Measurements from ENCODE around the gene ACTC1.

DNA sequence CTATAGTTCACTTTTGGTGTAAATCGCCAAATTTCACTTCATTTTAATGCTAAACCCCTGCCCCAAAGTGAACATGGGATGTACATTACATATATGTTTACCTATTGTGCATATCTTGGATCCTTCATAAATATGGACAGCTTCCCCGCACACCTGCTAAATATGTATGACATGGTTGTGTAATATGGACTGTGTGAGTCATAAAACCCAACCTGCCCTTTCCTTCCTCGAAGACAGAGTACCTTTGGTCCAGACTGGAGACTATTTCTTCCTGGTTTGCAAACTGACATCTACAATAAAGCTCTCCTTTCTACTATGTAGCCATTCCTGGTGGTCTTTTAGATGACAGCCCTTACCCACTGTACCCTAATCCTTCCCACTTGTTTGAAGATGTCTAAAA is 12.4 kb downstream of the ACTC1 start:
- no peak for TF ChIP-seq POLR2A (IDR thresholded peaks at IDR 0.05)
- TF ChIP-seq, protein P1, sequence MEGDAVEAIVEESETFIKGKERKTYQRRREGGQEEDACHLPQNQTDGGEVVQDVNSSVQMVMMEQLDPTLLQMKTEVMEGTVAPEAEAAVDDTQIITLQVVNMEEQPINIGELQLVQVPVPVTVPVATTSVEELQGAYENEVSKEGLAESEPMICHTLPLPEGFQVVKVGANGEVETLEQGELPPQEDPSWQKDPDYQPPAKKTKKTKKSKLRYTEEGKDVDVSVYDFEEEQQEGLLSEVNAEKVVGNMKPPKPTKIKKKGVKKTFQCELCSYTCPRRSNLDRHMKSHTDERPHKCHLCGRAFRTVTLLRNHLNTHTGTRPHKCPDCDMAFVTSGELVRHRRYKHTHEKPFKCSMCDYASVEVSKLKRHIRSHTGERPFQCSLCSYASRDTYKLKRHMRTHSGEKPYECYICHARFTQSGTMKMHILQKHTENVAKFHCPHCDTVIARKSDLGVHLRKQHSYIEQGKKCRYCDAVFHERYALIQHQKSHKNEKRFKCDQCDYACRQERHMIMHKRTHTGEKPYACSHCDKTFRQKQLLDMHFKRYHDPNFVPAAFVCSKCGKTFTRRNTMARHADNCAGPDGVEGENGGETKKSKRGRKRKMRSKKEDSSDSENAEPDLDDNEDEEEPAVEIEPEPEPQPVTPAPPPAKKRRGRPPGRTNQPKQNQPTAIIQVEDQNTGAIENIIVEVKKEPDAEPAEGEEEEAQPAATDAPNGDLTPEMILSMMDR (IDR thresholded peaks at IDR 0.05): no peak

Measured in ovary (tissue), 3 donors.